WTC11 (cell line): ENCODE results near the gene ST8SIA1. TPM values are rescaled to one million over a fixed set of nuclear protein-coding genes. Genes with fewer than 3 reads are reported as not detected.
A peak's percentile ranks its signal among the peaks of the same experiment; 100 is the strongest.

Experiments
- ATAC-seq: fragments of 200-7000 bp; cut with Tn5 transposase; 2 replicates; pipeline ENCODE4 v1.10.0; 2021; ENCODE audit warnings: mild to moderate bottlenecking, moderate library complexity
- CTCF ChIA-PET: fragments of 300-600 bp; sonication (Branson Sonifier 250); formaldehyde crosslinking; loops from one replicate; lab custom pipeline; 2021; ENCODE audit warnings: antibody characterized with exemption; lab: Charles Lee
- POLR2A ChIA-PET: fragments of 350-600 bp; sonication (Branson Sonifier 250); formaldehyde crosslinking; loops from one replicate; lab custom pipeline; 2021; ENCODE audit warnings: antibody characterized with exemption; lab: Charles Lee
- DNase-seq: peaks from one replicate; pipeline ENCODE4 v3.0.0; 2021; ENCODE audit warnings: low spot score
- H3K27ac Mint-ChIP-seq: 2 replicates; pipeline ENCODE4 v1.8.0; 2021; ENCODE audit warnings: mixed read lengths
- H3K27me3 Mint-ChIP-seq: 2 replicates; pipeline ENCODE4 v1.8.0; 2021; ENCODE audit warnings: low read depth, mild to moderate bottlenecking, moderate library complexity, mixed read lengths
- H3K36me3 Mint-ChIP-seq: 2 replicates; pipeline ENCODE4 v1.8.0; 2021; ENCODE audit warnings: mixed read lengths
- H3K4me1 Mint-ChIP-seq: 2 replicates; pipeline ENCODE4 v1.8.0; 2022; ENCODE audit warnings: mixed read lengths
- H3K4me3 Mint-ChIP-seq: 2 replicates; pipeline ENCODE4 v1.8.0; 2021; ENCODE audit warnings: mild to moderate bottlenecking, moderate library complexity, mixed read lengths
- H3K9me3 Mint-ChIP-seq: 2 replicates; pipeline ENCODE4 v1.8.0; 2021; ENCODE audit warnings: mixed read lengths
- ATF2 ChIP-seq: sonication (generic); formaldehyde crosslinking; IDR thresholded peaks from 2 replicates; pipeline ENCODE4 v1.8.1; 2022; ENCODE audit warnings: low read depth, missing genetic modification reagents, borderline replicate concordance
- ATF3 ChIP-seq: sonication (generic); formaldehyde crosslinking; conservative IDR thresholded peaks from 2 replicates; pipeline ENCODE4 v1.8.1; 2022; ENCODE audit warnings: mild to moderate bottlenecking, missing genetic modification reagents
- ELF4 ChIP-seq: sonication (generic); formaldehyde crosslinking; IDR thresholded peaks from 2 replicates; pipeline ENCODE4 v1.8.1; 2022; ENCODE audit warnings: low read depth, mild to moderate bottlenecking, moderate library complexity, missing genetic modification reagents
- GABPB1 ChIP-seq: sonication (generic); formaldehyde crosslinking; IDR thresholded peaks from 2 replicates; pipeline ENCODE4 v1.8.1; 2023; ENCODE audit warnings: mild to moderate bottlenecking, missing genetic modification reagents
- NFATC4 ChIP-seq: fragments of 250-450 bp; sonication (Bioruptor Pico); IDR thresholded peaks from 2 replicates; pipeline ENCODE4 v1.9.0; 2021; ENCODE audit warnings: mild to moderate bottlenecking
- PRDM15 ChIP-seq: sonication (generic); formaldehyde crosslinking; IDR thresholded peaks from 2 replicates; pipeline ENCODE4 v1.8.0; 2022; ENCODE audit warnings: missing genetic modification reagents
- PRRX2 ChIP-seq: fragments of 250-450 bp; sonication (Bioruptor Pico); IDR thresholded peaks from 2 replicates; pipeline ENCODE4 v1.8.0; 2021; ENCODE audit warnings: mild to moderate bottlenecking
- RELA ChIP-seq: sonication (generic); formaldehyde crosslinking; IDR thresholded peaks from 2 replicates; pipeline ENCODE4 v1.8.1; 2022; ENCODE audit warnings: missing genetic modification reagents, mild to moderate bottlenecking, borderline replicate concordance
- SMAD3 ChIP-seq: sonication (generic); formaldehyde crosslinking; IDR thresholded peaks from 2 replicates; pipeline ENCODE4 v1.8.0; 2022; ENCODE audit warnings: missing genetic modification reagents, mild to moderate bottlenecking, borderline replicate concordance
- SMAD4 ChIP-seq: sonication (generic); formaldehyde crosslinking; IDR thresholded peaks from 2 replicates; pipeline ENCODE4 v1.8.0; 2022; ENCODE audit warnings: mild to moderate bottlenecking, missing genetic modification reagents
- SP1 ChIP-seq: sonication (generic); formaldehyde crosslinking; conservative IDR thresholded peaks from 2 replicates; pipeline ENCODE4 v1.8.1; 2022; ENCODE audit warnings: missing genetic modification reagents
- USF1 ChIP-seq: sonication (generic); formaldehyde crosslinking; IDR thresholded peaks from 2 replicates; pipeline ENCODE4 v1.8.0; 2022; ENCODE audit warnings: mild to moderate bottlenecking, missing genetic modification reagents
- ZBTB21 ChIP-seq: sonication (generic); formaldehyde crosslinking; IDR thresholded peaks from 2 replicates; pipeline ENCODE4 v1.8.1; 2023; ENCODE audit warnings: mild to moderate bottlenecking, missing genetic modification reagents, borderline replicate concordance
- ZBTB43 ChIP-seq: sonication (generic); formaldehyde crosslinking; IDR thresholded peaks from 2 replicates; pipeline ENCODE4 v1.8.1; 2023; ENCODE audit warnings: mild to moderate bottlenecking, missing genetic modification reagents
- ZNF138 ChIP-seq: sonication (generic); formaldehyde crosslinking; conservative IDR thresholded peaks from 2 replicates; pipeline ENCODE4 v1.8.1; 2022; ENCODE audit warnings: mild to moderate bottlenecking, moderate library complexity, missing genetic modification reagents
- ZNF281 ChIP-seq: sonication (generic); formaldehyde crosslinking; IDR thresholded peaks from 2 replicates; pipeline ENCODE4 v1.8.0; 2023; ENCODE audit warnings: mild to moderate bottlenecking, missing genetic modification reagents
- ZNF512 ChIP-seq: sonication (generic); formaldehyde crosslinking; IDR thresholded peaks from 2 replicates; pipeline ENCODE4 v1.8.1; 2022; ENCODE audit warnings: missing genetic modification reagents, borderline replicate concordance
- ZNF671 ChIP-seq: fragments of 250-450 bp; sonication (Bioruptor Pico); IDR thresholded peaks from 2 replicates; pipeline ENCODE4 v1.8.0; 2021; ENCODE audit warnings: mild to moderate bottlenecking
- total RNA-seq: library from RNA; stranded (reverse); gene quantifications from 3 replicates; pipeline ENCODE4 v1.2.3, GENCODE V29; 2021

ST8SIA1 gene
- total RNA-seq, 1 experiment from 2014 or later = 2.3 TPM

- TF ChIP-seq GABPB1 (CRISPR knock-in tag) (no peak), PRRX2 (CRISPR knock-in tag) (no peak), ZNF512 (CRISPR knock-in tag) (no peak), ZNF281 (no peak)
Measured at GRCh38 chr12:22372277-22372837, 37.9 kb upstream of the ST8SIA1 start (continued).

- H3K27me3 Mint-ChIP-seq = peaks cover 5% of the 10 kb centered on the region
- ATAC-seq = no peak
- no peak for DNase-seq
- no peak for TF ChIP-seq ZBTB43
- no peak for TF ChIP-seq ZNF138
- TF ChIP-seq ZBTB21 (CRISPR knock-in tag) = no peak
- ChIA-PET POLR2A (no interaction called here), CTCF (no interaction called here)
- no peak overlapping the region for H3K4me3 Mint-ChIP-seq
- no peak overlapping the region for H3K27ac Mint-ChIP-seq
- peaks cover 26% of the 10 kb centered on the region for H3K9me3 Mint-ChIP-seq
- no peaks in the 10 kb centered on the region for H3K4me1 Mint-ChIP-seq
- H3K36me3 Mint-ChIP-seq = no peaks in the 10 kb centered on the region
Measured at GRCh38 chr12:22366181-22366580, 31.7 kb upstream of the ST8SIA1 start.

GRCh38 chr12:22361785-22362184, 27.3 kb upstream of the ST8SIA1 start:
- no peaks in the 10 kb centered on the region for H3K36me3 Mint-ChIP-seq
- ChIA-PET POLR2A (no interaction called here), CTCF (interaction anchor here (1.0 kb wide), 2 partner anchors 26 to 241 kb away, joined by 3 to 6 read pairs; no protein-coding TSS in a partner anchor)
- no peak overlapping the region for H3K4me3 Mint-ChIP-seq
- DNase-seq (peak; percentile 50), ATAC-seq (peak; percentile 91)
- no peaks in the 10 kb centered on the region for H3K4me1 Mint-ChIP-seq
- no peaks in the 10 kb centered on the region for H3K27me3 Mint-ChIP-seq
- H3K27ac Mint-ChIP-seq = no peak overlapping the region
- peaks cover 7% of the 10 kb centered on the region for H3K9me3 Mint-ChIP-seq
- TF ChIP-seq SMAD3 (CRISPR knock-in tag) (no peak), RELA (CRISPR knock-in tag) (no peak), ZNF671 (CRISPR knock-in tag) (no peak), ATF3 (CRISPR knock-in tag) (no peak), ELF4 (CRISPR knock-in tag) (no peak), ATF2 (no peak), SP1 (CRISPR knock-in tag) (no peak), PRDM15 (CRISPR knock-in tag) (no peak), SMAD4 (CRISPR knock-in tag) (no peak), USF1 (CRISPR knock-in tag) (no peak), ZNF512 (CRISPR knock-in tag) (no peak), NFATC4 (CRISPR knock-in tag) (no peak)
